ENCODE results near the gene OTUB1. TPM values are rescaled to one million over a fixed set of nuclear protein-coding genes. Genes with fewer than 3 reads are reported as not detected.

OTUB1 gene
- total and polyA plus RNA-seq, 2 experiments from 2014 or later: 49.9 to 152 TPM

DNA sequence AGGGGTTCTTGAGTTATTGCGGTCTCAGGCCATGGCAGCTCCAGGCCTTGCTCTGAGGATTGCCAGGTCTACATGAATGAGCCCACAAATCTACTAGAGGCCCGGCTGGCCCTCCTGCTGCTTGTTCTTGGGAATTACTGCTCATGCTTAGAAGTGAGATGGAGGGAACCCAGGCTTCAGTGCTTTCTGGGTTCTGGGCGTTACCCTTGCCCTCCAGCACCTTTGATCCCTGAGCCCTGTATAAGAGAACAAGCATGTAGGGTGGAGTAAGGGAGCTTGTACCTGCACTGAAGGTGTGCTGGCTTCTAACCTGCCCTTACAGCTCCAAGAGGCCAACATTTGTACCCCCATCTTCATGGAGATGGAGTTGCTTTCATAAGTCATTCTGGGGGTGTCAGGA, 43.4 kb upstream of the OTUB1 start:
- TF ChIP-seq, protein P1, sequence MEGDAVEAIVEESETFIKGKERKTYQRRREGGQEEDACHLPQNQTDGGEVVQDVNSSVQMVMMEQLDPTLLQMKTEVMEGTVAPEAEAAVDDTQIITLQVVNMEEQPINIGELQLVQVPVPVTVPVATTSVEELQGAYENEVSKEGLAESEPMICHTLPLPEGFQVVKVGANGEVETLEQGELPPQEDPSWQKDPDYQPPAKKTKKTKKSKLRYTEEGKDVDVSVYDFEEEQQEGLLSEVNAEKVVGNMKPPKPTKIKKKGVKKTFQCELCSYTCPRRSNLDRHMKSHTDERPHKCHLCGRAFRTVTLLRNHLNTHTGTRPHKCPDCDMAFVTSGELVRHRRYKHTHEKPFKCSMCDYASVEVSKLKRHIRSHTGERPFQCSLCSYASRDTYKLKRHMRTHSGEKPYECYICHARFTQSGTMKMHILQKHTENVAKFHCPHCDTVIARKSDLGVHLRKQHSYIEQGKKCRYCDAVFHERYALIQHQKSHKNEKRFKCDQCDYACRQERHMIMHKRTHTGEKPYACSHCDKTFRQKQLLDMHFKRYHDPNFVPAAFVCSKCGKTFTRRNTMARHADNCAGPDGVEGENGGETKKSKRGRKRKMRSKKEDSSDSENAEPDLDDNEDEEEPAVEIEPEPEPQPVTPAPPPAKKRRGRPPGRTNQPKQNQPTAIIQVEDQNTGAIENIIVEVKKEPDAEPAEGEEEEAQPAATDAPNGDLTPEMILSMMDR (IDR thresholded peaks at IDR 0.05; ENCODE audit: poor library complexity): no peak
- TF ChIP-seq EZH2 (IDR thresholded peaks at IDR 0.05; ENCODE audit: borderline replicate concordance) (no peak), EZH2phosphoT487 (IDR thresholded peaks at IDR 0.05; ENCODE audit: low read depth, severe bottlenecking, unreplicated experiment) (no peak)
- H3K4me3 ChIP-seq: no peak overlapping the region
- H3K4me1 ChIP-seq (ENCODE audit: insufficient read depth): peaks cover 15% of the 10 kb centered on the region
- no peaks in the 10 kb centered on the region for H3K27me3 ChIP-seq
- H3K79me2 ChIP-seq: peaks cover 54% of the 10 kb centered on the region
- H3K4me2 ChIP-seq: no peak overlapping the region
- no peak overlapping the region for H2AFZ ChIP-seq
- DNase-seq (ENCODE audit: low spot score): no peak
- H3K36me3 ChIP-seq (replicated peaks; ENCODE audit: insufficient read depth, low read depth): no peaks in the 10 kb centered on the region
- no peaks in the 10 kb centered on the region for H4K20me1 ChIP-seq (ENCODE audit: insufficient read depth, poor library complexity, severe bottlenecking)
- no peak overlapping the region for H3K27ac ChIP-seq
- 87% methylated on average over 3 of the region's 3 CpGs for WGBS (ENCODE audit: low lambda C conversion rate, missing lambda C conversion rate)
- no peaks in the 10 kb centered on the region for H3K9me3 ChIP-seq (ENCODE audit: low read depth)
- no peaks in the 10 kb centered on the region for H3K9me2 ChIP-seq (replicated peaks; ENCODE audit: insufficient read depth)

DNA sequence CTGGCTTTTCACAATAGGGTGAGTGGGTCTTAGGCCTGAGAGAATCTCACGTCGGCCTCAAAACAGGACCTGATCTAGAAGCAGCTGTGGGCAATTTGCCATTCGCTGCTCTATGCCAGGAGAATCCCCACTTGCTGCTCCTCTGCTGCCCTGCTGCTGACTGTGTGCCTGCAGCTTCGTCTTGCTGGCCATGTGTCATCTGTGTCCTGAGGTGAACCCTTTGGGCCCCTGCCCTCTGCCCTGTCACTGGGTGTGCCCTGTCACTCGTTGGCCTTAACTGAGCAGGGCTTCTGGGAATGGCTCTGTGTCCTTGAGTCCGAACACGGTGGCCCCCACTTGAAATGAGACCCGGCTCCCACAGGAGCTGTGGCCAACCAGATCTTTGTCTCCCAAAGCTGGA, 41.3 kb upstream of the OTUB1 start:
- Histone ChIP-seq H3K36me3 (replicated peaks; ENCODE audit: insufficient read depth, low read depth) (no peaks in the 10 kb centered on the region), H3K9me2 (replicated peaks; ENCODE audit: insufficient read depth) (no peaks in the 10 kb centered on the region), H3K4me3 (no peak overlapping the region), H3K4me1 (ENCODE audit: insufficient read depth) (peaks cover 13% of the 10 kb centered on the region), H3K9me3 (ENCODE audit: low read depth) (no peaks in the 10 kb centered on the region), H3K4me2 (no peak overlapping the region), H3K27ac (peak overlapping the region; percentile 25), H3K27me3 (no peaks in the 10 kb centered on the region), H2AFZ (no peak overlapping the region), H3K79me2 (peaks cover 45% of the 10 kb centered on the region), H4K20me1 (ENCODE audit: insufficient read depth, poor library complexity, severe bottlenecking) (no peaks in the 10 kb centered on the region)
- no peak for TF ChIP-seq EZH2phosphoT487 (IDR thresholded peaks at IDR 0.05; ENCODE audit: low read depth, severe bottlenecking, unreplicated experiment)
- no peak for TF ChIP-seq EZH2 (IDR thresholded peaks at IDR 0.05; ENCODE audit: borderline replicate concordance)
- TF ChIP-seq, protein P1 (IDR thresholded peaks at IDR 0.05; ENCODE audit: poor library complexity): no peak
- 66% methylated on average over 8 of the region's 8 CpGs for WGBS (ENCODE audit: low lambda C conversion rate, missing lambda C conversion rate)
- DNase-seq (ENCODE audit: low spot score): peak; percentile 43

DNA sequence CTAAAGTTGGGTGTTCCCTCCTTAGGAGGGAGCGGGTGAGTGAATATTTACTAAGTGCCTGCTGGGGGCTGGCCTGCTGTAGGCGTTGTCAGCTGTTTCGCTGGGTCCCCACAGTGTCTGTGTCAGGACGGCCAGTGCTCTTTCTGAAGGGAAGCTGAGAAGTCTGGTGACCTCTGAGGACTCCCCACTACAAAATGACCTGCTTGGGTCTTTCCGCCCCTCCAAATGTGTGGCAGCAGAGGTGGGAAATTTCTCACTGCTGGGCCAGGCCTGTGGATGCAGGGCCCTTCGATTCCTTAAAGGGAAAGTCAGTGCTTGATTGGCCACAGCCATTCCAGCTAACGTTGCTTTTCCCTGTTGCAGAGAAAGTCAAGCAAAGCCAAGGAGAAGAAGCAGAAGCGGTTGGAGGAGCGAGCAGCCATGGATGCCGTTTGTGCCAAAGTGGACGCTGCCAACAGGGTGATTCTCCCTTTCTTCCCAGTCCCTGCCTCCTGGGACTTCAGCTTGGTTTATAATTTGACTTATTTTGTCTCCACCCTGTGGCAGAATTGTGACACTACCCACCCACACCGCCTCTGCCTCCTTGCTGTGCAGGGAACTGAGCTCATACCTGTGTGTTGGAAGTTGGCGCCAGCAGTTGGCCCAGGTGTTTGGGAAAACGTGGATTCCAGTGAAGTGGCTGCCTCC, 40.6 kb upstream of the OTUB1 start:
- Histone ChIP-seq H2AFZ (no peak overlapping the region), H3K4me2 (no peak overlapping the region)
- peak; percentile 83 for DNase-seq (ENCODE audit: low spot score)

More for the DNA sequence above, 40.6 kb upstream of the OTUB1 start:
- H4K20me1 ChIP-seq (ENCODE audit: insufficient read depth, poor library complexity, severe bottlenecking): no peaks in the 10 kb centered on the region
- peaks cover 39% of the 10 kb centered on the region for H3K79me2 ChIP-seq
- peaks cover 7% of the 10 kb centered on the region for H3K4me1 ChIP-seq (ENCODE audit: insufficient read depth)
- H3K9me3 ChIP-seq (ENCODE audit: low read depth): no peaks in the 10 kb centered on the region
- no peaks in the 10 kb centered on the region for H3K27me3 ChIP-seq
- no peaks in the 10 kb centered on the region for H3K9me2 ChIP-seq (replicated peaks; ENCODE audit: insufficient read depth)
- 58% methylated on average over 14 of the region's 14 CpGs for WGBS (ENCODE audit: low lambda C conversion rate, missing lambda C conversion rate)
- H3K36me3 ChIP-seq (replicated peaks; ENCODE audit: insufficient read depth, low read depth): no peaks in the 10 kb centered on the region
- no peak overlapping the region for H3K4me3 ChIP-seq
- TF ChIP-seq EZH2 (IDR thresholded peaks at IDR 0.05; ENCODE audit: borderline replicate concordance) (no peak), EZH2phosphoT487 (IDR thresholded peaks at IDR 0.05; ENCODE audit: low read depth, severe bottlenecking, unreplicated experiment) (no peak)
- TF ChIP-seq, protein P1 (IDR thresholded peaks at IDR 0.05; ENCODE audit: poor library complexity): peak; percentile 69
- H3K27ac ChIP-seq: peak overlapping the region; percentile 25
